ENCODE measurements around the gene EIF4G1.

- no peak for TF ChIP-seq MAX (IDR thresholded peaks at IDR 0.05; ENCODE audit: low read depth, low read length)
- no peak for TF ChIP-seq CTCF (IDR thresholded peaks at IDR 0.05; ENCODE audit: low read depth, low read length)
- no peak for TF ChIP-seq POLR2A (IDR thresholded peaks at IDR 0.05; ENCODE audit: extremely low read depth, insufficient read length)
- TF ChIP-seq MYC (IDR thresholded peaks at IDR 0.05; ENCODE audit: low read depth, low read length), result no peak
Measured at GRCh38 chr3:184372911-184373310, 58.5 kb downstream of the EIF4G1 start.
